ENCODE results near the gene RAPSN.

RAPSN gene

GRCh38 chr11:47399860-47400767 lies 48.8 kb downstream of the RAPSN start:
- H3K4me3 Mint-ChIP-seq, result peak overlapping the region; percentile 76
- H3K36me3 Mint-ChIP-seq (ENCODE audit: low read depth), result no peaks in the 10 kb centered on the region
- peaks cover 60% of the 10 kb centered on the region for H3K4me1 Mint-ChIP-seq
- peaks cover 5% of the 10 kb centered on the region for H3K27me3 Mint-ChIP-seq (ENCODE audit: low read depth, poor library complexity)
- peak; percentile 71 for DNase-seq
- peak overlapping the region; percentile 98 for H3K27ac Mint-ChIP-seq
- no peaks in the 10 kb centered on the region for H3K9me3 Mint-ChIP-seq
- TF ChIP-seq CTCF (IDR thresholded peaks at IDR 0.05), result no peak

GRCh38 chr11:47398551-47398950 lies 50.4 kb downstream of the RAPSN start:
- H3K9me3 Mint-ChIP-seq, result no peaks in the 10 kb centered on the region
- peak overlapping the region; percentile 69 for H3K27ac Mint-ChIP-seq
- H3K4me1 Mint-ChIP-seq, result peaks cover 67% of the 10 kb centered on the region
- H3K36me3 Mint-ChIP-seq (ENCODE audit: low read depth), result no peaks in the 10 kb centered on the region
- no peak for DNase-seq
- H3K4me3 Mint-ChIP-seq, result no peak overlapping the region
- peaks cover 5% of the 10 kb centered on the region for H3K27me3 Mint-ChIP-seq (ENCODE audit: low read depth, poor library complexity)
- no peak for TF ChIP-seq CTCF (IDR thresholded peaks at IDR 0.05)

GRCh38 chr11:47398011-47398410 lies 50.9 kb downstream of the RAPSN start:
- H3K27me3 Mint-ChIP-seq (ENCODE audit: low read depth, poor library complexity), result peaks cover 5% of the 10 kb centered on the region
- H3K27ac Mint-ChIP-seq, result peak overlapping the region; percentile 69
- H3K9me3 Mint-ChIP-seq, result no peaks in the 10 kb centered on the region
- no peaks in the 10 kb centered on the region for H3K36me3 Mint-ChIP-seq (ENCODE audit: low read depth)
- H3K4me1 Mint-ChIP-seq, result peaks cover 66% of the 10 kb centered on the region
- DNase-seq, result no peak
- no peak for TF ChIP-seq CTCF (IDR thresholded peaks at IDR 0.05)
- H3K4me3 Mint-ChIP-seq, result no peak overlapping the region

GRCh38 chr11:47396049-47396320 lies 53.0 kb downstream of the RAPSN start:
- no peak overlapping the region for H3K27ac Mint-ChIP-seq
- DNase-seq, result no peak
- no peaks in the 10 kb centered on the region for H3K27me3 Mint-ChIP-seq (ENCODE audit: low read depth, poor library complexity)
- peaks cover 71% of the 10 kb centered on the region for H3K4me1 Mint-ChIP-seq
- no peak overlapping the region for H3K4me3 Mint-ChIP-seq
- no peaks in the 10 kb centered on the region for H3K36me3 Mint-ChIP-seq (ENCODE audit: low read depth)
- TF ChIP-seq CTCF (IDR thresholded peaks at IDR 0.05), result no peak
- no peaks in the 10 kb centered on the region for H3K9me3 Mint-ChIP-seq

- no peaks in the 10 kb centered on the region for H3K9me3 Mint-ChIP-seq
- no peak overlapping the region for H3K4me3 Mint-ChIP-seq
- DNase-seq, result no peak
- no peak for TF ChIP-seq CTCF (IDR thresholded peaks at IDR 0.05)
- no peaks in the 10 kb centered on the region for H3K27me3 Mint-ChIP-seq (ENCODE audit: low read depth, poor library complexity)
- peaks cover 70% of the 10 kb centered on the region for H3K4me1 Mint-ChIP-seq
- peak overlapping the region; percentile 78 for H3K27ac Mint-ChIP-seq
- H3K36me3 Mint-ChIP-seq (ENCODE audit: low read depth), result no peaks in the 10 kb centered on the region
Measured at GRCh38 chr11:47395223-47396048, 53.5 kb downstream of the RAPSN start.

All from nephron progenitor cell (in vitro differentiated cells).